ENCODE measurements around the gene CD8B2.

The CD8B2 gene

DNA sequence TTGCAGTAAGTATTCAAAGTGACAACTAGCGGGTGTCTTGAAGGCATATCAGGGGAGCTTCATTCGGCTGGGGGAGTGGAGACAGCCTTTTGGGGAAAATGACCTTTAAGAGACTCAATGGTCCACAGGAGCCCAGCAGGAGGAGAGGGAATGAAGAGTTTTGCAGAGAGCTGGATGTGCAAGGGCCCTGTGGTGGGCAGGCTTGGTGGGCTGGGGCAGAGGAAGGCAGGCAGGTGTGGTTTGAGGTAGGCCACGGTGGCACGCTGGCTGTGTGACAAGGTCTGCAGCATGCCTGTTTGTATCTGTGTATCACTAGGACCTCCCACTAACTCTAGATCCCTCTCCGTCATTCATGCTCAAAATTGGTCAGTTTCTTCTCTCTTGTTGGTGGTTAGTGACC lies 53.7 kb downstream of the CD8B2 start:
- no peaks in the 10 kb centered on the region for H3K4me1 ChIP-seq (ENCODE audit: insufficient read depth, poor library complexity, severe bottlenecking)
- no peaks in the 10 kb centered on the region for H3K9me3 ChIP-seq (ENCODE audit: severe bottlenecking)
- TF ChIP-seq, protein P1, sequence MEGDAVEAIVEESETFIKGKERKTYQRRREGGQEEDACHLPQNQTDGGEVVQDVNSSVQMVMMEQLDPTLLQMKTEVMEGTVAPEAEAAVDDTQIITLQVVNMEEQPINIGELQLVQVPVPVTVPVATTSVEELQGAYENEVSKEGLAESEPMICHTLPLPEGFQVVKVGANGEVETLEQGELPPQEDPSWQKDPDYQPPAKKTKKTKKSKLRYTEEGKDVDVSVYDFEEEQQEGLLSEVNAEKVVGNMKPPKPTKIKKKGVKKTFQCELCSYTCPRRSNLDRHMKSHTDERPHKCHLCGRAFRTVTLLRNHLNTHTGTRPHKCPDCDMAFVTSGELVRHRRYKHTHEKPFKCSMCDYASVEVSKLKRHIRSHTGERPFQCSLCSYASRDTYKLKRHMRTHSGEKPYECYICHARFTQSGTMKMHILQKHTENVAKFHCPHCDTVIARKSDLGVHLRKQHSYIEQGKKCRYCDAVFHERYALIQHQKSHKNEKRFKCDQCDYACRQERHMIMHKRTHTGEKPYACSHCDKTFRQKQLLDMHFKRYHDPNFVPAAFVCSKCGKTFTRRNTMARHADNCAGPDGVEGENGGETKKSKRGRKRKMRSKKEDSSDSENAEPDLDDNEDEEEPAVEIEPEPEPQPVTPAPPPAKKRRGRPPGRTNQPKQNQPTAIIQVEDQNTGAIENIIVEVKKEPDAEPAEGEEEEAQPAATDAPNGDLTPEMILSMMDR (IDR thresholded peaks at IDR 0.05; ENCODE audit: poor library complexity, severe bottlenecking), result no peak
- H3K27ac ChIP-seq (ENCODE audit: poor library complexity, severe bottlenecking), result no peak overlapping the region
- no peak for ATAC-seq (ENCODE audit: low read depth)
- H3K4me3 ChIP-seq (ENCODE audit: severe bottlenecking), result no peak overlapping the region
- no peak for DNase-seq (ENCODE audit: low spot score)
- peaks cover 4% of the 10 kb centered on the region for H3K27me3 ChIP-seq (ENCODE audit: insufficient read depth, poor library complexity, severe bottlenecking)
- H3K36me3 ChIP-seq (ENCODE audit: low read depth), result no peaks in the 10 kb centered on the region

DNA sequence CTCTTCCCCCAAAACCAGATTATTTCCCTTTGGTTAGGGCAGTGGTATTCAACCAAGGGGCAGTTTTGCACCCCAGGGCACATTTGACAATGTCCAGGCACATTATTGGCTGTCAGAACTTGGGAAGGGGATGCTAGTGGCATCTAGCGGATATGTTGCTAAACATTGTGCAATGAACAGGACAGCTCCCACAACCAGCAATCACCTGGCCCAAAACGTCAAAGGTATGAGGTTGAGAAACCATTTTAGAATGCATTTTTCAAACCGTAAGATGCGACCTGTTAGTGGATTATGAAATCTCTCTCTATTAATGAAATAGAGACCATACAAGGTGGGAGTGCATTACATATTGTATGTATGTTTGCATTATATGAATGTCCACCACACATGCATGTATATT lies 54.2 kb downstream of the CD8B2 start:
- Histone ChIP-seq H3K27me3 (ENCODE audit: insufficient read depth, poor library complexity, severe bottlenecking) (peaks cover 4% of the 10 kb centered on the region), H3K36me3 (ENCODE audit: low read depth) (no peaks in the 10 kb centered on the region), H3K9me3 (ENCODE audit: severe bottlenecking) (no peaks in the 10 kb centered on the region), H3K27ac (ENCODE audit: poor library complexity, severe bottlenecking) (no peak overlapping the region), H3K4me3 (ENCODE audit: severe bottlenecking) (no peak overlapping the region), H3K4me1 (ENCODE audit: insufficient read depth, poor library complexity, severe bottlenecking) (no peaks in the 10 kb centered on the region)
- no peak for DNase-seq (ENCODE audit: low spot score)
- TF ChIP-seq, protein P1 (IDR thresholded peaks at IDR 0.05; ENCODE audit: poor library complexity, severe bottlenecking), result no peak
- ATAC-seq (ENCODE audit: low read depth), result no peak

DNA sequence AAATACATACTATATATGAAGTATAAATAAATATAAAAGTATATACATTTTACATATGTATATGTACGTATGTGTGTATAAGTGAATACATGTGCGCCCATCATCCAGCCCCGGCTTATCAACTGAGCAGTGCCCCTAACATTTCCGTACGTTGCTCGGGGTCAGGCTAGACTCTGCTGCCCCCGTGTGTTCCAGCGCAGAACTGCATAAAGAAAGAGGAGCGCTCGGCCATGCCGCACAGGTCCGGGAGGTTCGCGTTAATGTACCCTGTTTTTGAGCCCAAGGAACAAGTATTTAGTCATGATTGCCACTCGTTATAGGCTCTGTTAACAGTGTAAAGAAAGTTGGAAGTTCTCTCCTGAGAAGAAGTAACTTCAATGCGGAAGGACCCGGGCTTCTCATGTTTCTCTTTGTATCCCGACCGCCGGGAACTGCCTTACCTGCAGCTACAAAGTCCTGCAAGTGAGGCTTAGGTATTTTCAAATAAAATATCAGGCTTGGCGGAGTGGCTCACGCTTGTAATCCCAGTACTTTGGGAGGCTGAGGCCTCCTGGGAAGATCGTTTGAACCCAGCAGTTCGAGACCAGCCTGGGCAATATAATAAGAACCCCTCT lies 55.7 kb downstream of the CD8B2 start:
- TF ChIP-seq, protein P1 (IDR thresholded peaks at IDR 0.05; ENCODE audit: poor library complexity, severe bottlenecking), result peak; percentile 93
- Histone ChIP-seq H3K9me3 (ENCODE audit: severe bottlenecking) (no peaks in the 10 kb centered on the region), H3K4me1 (ENCODE audit: insufficient read depth, poor library complexity, severe bottlenecking) (no peaks in the 10 kb centered on the region), H3K4me3 (ENCODE audit: severe bottlenecking) (peak overlapping the region; percentile 6), H3K36me3 (ENCODE audit: low read depth) (no peaks in the 10 kb centered on the region), H3K27ac (ENCODE audit: poor library complexity, severe bottlenecking) (no peak overlapping the region), H3K27me3 (ENCODE audit: insufficient read depth, poor library complexity, severe bottlenecking) (peaks cover 4% of the 10 kb centered on the region)
- DNase-seq (ENCODE audit: low spot score) (no peak), ATAC-seq (ENCODE audit: low read depth) (peak; percentile 85)

- peaks cover 4% of the 10 kb centered on the region for H3K27me3 ChIP-seq (ENCODE audit: insufficient read depth, poor library complexity, severe bottlenecking)
- TF ChIP-seq, protein P1 (IDR thresholded peaks at IDR 0.05; ENCODE audit: poor library complexity, severe bottlenecking), result no peak
- no peak overlapping the region for H3K4me3 ChIP-seq (ENCODE audit: severe bottlenecking)
- H3K27ac ChIP-seq (ENCODE audit: poor library complexity, severe bottlenecking), result no peak overlapping the region
- no peaks in the 10 kb centered on the region for H3K9me3 ChIP-seq (ENCODE audit: severe bottlenecking)
- ATAC-seq (ENCODE audit: low read depth), result no peak
- H3K4me1 ChIP-seq (ENCODE audit: insufficient read depth, poor library complexity, severe bottlenecking), result no peaks in the 10 kb centered on the region
- no peak for DNase-seq (ENCODE audit: low spot score)
- no peaks in the 10 kb centered on the region for H3K36me3 ChIP-seq (ENCODE audit: low read depth)
Measured at GRCh38 chr2:106545007-106545406, 57.8 kb downstream of the CD8B2 start.

GRCh38 chr2:106546391-106546990 lies 59.3 kb downstream of the CD8B2 start:
- no peak for ATAC-seq (ENCODE audit: low read depth)
- Histone ChIP-seq H3K4me1 (ENCODE audit: insufficient read depth, poor library complexity, severe bottlenecking) (no peaks in the 10 kb centered on the region), H3K27me3 (ENCODE audit: insufficient read depth, poor library complexity, severe bottlenecking) (peaks cover 4% of the 10 kb centered on the region), H3K27ac (ENCODE audit: poor library complexity, severe bottlenecking) (no peak overlapping the region), H3K36me3 (ENCODE audit: low read depth) (no peaks in the 10 kb centered on the region), H3K9me3 (ENCODE audit: severe bottlenecking) (no peaks in the 10 kb centered on the region), H3K4me3 (ENCODE audit: severe bottlenecking) (no peak overlapping the region)
- no peak for DNase-seq (ENCODE audit: low spot score)
- TF ChIP-seq, protein P1 (IDR thresholded peaks at IDR 0.05; ENCODE audit: poor library complexity, severe bottlenecking), result no peak
